Gastrocnemius medialis (tissue), 4 donors: Measurements from ENCODE around the gene MRPL43. TPM values are rescaled to one million over a fixed set of nuclear protein-coding genes. Genes with fewer than 3 reads are reported as not detected.
A peak's percentile ranks its signal among the peaks of the same experiment; 100 is the strongest.

Experiments
- ATAC-seq, 2 donors: fragments of 150-250 bp; one replicate each; pipeline ENCODE4 v1.9.1; 2016
- DNase-seq, 2 donors: peaks; one replicate each; pipeline ENCODE4 v3.0.0-alpha.2; 2019
- H3K27ac ChIP-seq, 4 donors: fragments of 200-600 bp; sonication (generic); 1 replicate in 1 of 4; 2 replicates in 3 of 4; pipeline ENCODE4 v1.5.1; 2016 to 2018; ENCODE audit warnings: mild to moderate bottlenecking in 2 of 4, moderate library complexity in 1 of 4
- H3K27me3 ChIP-seq, 3 donors: fragments of 200-600 bp; sonication (generic) in 2 of 3; 1 replicate in 1 of 3; 2 replicates in 2 of 3; pipeline versions ENCODE4 v1.5.1 to v1.6.0; 2016 to 2019; ENCODE audit warnings: mild to moderate bottlenecking in 1 of 3, moderate library complexity in 1 of 3
- H3K36me3 ChIP-seq, 2 donors: fragments of 200-600 bp; sonication (generic) in 1 of 2; one replicate each; pipeline ENCODE4 v1.5.1; 2017 to 2018
- H3K4me1 ChIP-seq, 2 donors: fragments of 200-600 bp; sonication (generic) in 1 of 2; one replicate each; pipeline ENCODE4 v1.5.1; 2016 to 2017; ENCODE audit warnings: mild to moderate bottlenecking in 2 of 2
- H3K4me3 ChIP-seq, 4 donors: fragments of 200-600 bp; sonication (generic) in 3 of 4; 1 replicate in 1 of 4; 2 replicates in 3 of 4; pipeline ENCODE4 v1.5.1; 2016 to 2019; ENCODE audit warnings: mild to moderate bottlenecking in 2 of 4
- H3K9me3 ChIP-seq, 3 donors: fragments of 200-600 bp; sonication (generic) in 2 of 3; 1 replicate in 1 of 3; 2 replicates in 2 of 3; pipeline ENCODE4 v1.5.1; 2016 to 2019
- POLR2A ChIP-seq, 2 donors: fragments of 450-650 bp; IDR thresholded peaks; one replicate each; pipeline ENCODE4 v1.6.1; 2017; ENCODE audit warnings: antibody characterized with exemption in 2 of 2, mild to moderate bottlenecking in 2 of 2, moderate library complexity in 2 of 2
- in situ Hi-C, 4 donors: fragments of 200-750 bp; cut with MboI; loops; one replicate each; pipeline versions ENCODE4 v1.15.0 to v1.8.0; 2017; ENCODE audit warnings: low sequenced_read_pairs in 4 of 4
- intact Hi-C: fragments of 100-400 bp; cut with DNase I; formaldehyde crosslinking; loops from one replicate; pipeline ENCODE4 v1.15.1; 2023; ENCODE audit warnings: low total_unique reads
- total RNA-seq, 4 donors: library from RNA; depleted of rRNA; stranded (reverse); fragments of >200 nt; gene quantifications; one replicate each; pipeline versions ENCODE4 v1.1.0 to v1.2.3, GENCODE V29; 2016
- TF ChIP-seq, protein P1 (sequence below), 5 experiments: fragments of 450-650 bp in 3 of 5; fragments of 200-600 bp in 2 of 5; sonication (generic) in 2 of 5; IDR thresholded peaks in 4 of 5; conservative IDR thresholded peaks in 1 of 5; 1 replicate in 4 of 5; 2 replicates in 1 of 5; pipeline ENCODE4 v1.5.1; 2016 to 2019; ENCODE audit warnings: antibody characterized with exemption in 5 of 5, mild to moderate bottlenecking in 3 of 5, moderate library complexity in 3 of 5

MRPL43 gene
- total RNA-seq, 4 donors from 2014 or later, result 83.3 to 129 (median 92.5) TPM

DNA sequence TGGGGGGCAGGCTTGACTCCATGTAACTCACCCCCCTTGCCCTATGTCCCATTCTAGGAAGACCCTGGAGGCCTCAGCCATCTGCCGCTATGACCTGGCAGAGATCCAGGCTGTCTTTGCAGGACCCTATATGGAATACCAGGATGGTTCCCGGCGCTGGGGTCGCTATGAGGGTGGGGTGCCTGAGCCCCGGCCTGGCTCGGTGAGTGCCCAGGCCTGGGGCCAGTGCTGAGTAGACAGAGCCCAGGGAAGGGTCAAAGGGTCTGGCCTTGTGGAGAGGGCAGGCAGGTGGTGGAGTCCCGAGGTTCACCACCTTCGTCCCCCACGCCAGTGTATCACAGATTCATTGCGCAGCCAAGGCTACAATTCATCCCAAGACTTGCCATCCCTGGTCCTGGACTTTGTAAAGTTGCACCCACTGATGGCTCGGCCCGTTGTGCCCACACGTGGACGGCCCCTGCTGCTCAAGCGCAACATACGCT, 7.5 kb downstream of the MRPL43 start:
- TF ChIP-seq POLR2A (IDR thresholded peaks at IDR 0.05), result no peak
- TF ChIP-seq, protein P1, sequence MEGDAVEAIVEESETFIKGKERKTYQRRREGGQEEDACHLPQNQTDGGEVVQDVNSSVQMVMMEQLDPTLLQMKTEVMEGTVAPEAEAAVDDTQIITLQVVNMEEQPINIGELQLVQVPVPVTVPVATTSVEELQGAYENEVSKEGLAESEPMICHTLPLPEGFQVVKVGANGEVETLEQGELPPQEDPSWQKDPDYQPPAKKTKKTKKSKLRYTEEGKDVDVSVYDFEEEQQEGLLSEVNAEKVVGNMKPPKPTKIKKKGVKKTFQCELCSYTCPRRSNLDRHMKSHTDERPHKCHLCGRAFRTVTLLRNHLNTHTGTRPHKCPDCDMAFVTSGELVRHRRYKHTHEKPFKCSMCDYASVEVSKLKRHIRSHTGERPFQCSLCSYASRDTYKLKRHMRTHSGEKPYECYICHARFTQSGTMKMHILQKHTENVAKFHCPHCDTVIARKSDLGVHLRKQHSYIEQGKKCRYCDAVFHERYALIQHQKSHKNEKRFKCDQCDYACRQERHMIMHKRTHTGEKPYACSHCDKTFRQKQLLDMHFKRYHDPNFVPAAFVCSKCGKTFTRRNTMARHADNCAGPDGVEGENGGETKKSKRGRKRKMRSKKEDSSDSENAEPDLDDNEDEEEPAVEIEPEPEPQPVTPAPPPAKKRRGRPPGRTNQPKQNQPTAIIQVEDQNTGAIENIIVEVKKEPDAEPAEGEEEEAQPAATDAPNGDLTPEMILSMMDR (IDR thresholded peaks at IDR 0.05 in 4 of 5, conservative IDR thresholded peaks at IDR 0.05 in 1 of 5), result no peak
- Histone ChIP-seq H3K36me3 (peaks cover 0 to 22% of the 10 kb centered on the region in 2 donors), H3K9me3 (no peaks in the 10 kb centered on the region), H3K27me3 (no peaks in the 10 kb centered on the region), H3K4me1 (no peaks in the 10 kb centered on the region), H3K4me3 (no peak overlapping the region), H3K27ac (no peak overlapping the region)
- DNase-seq (peak in 1 of 2 donors; percentile 8), ATAC-seq (no peak)
- in situ Hi-C loops (no loop called here), intact Hi-C loops (no loop called here)

- Histone ChIP-seq H3K4me3 (no peak overlapping the region), H3K36me3 (peaks cover 0 to 22% of the 10 kb centered on the region in 2 donors), H3K9me3 (no peaks in the 10 kb centered on the region), H3K4me1 (no peaks in the 10 kb centered on the region), H3K27me3 (no peaks in the 10 kb centered on the region), H3K27ac (no peak overlapping the region)
- ATAC-seq, result no peak
- intact Hi-C loops, result no loop called here
- peak in 1 of 2 donors; percentile 6 for DNase-seq
- in situ Hi-C loops, result no loop called here
- TF ChIP-seq, protein P1 (IDR thresholded peaks at IDR 0.05 in 4 of 5, conservative IDR thresholded peaks at IDR 0.05 in 1 of 5), result no peak
- no peak for TF ChIP-seq POLR2A (IDR thresholded peaks at IDR 0.05)
Measured at GRCh38 chr10:100978901-100979195, 8.4 kb downstream of the MRPL43 start.

GRCh38 chr10:100978121-100978900, 9.0 kb downstream of the MRPL43 start:
- ATAC-seq (no peak), DNase-seq (no peak)
- Histone ChIP-seq H3K27me3 (no peaks in the 10 kb centered on the region), H3K27ac (no peak overlapping the region), H3K9me3 (no peaks in the 10 kb centered on the region), H3K4me3 (no peak overlapping the region), H3K4me1 (no peaks in the 10 kb centered on the region), H3K36me3 (peaks cover 0 to 22% of the 10 kb centered on the region in 2 donors)
- TF ChIP-seq, protein P1 (IDR thresholded peaks at IDR 0.05 in 4 of 5, conservative IDR thresholded peaks at IDR 0.05 in 1 of 5), result no peak
- TF ChIP-seq POLR2A (IDR thresholded peaks at IDR 0.05), result no peak
- in situ Hi-C loops, result no loop called here
- intact Hi-C loops, result no loop called here

- Histone ChIP-seq H3K27ac (no peak overlapping the region), H3K27me3 (no peaks in the 10 kb centered on the region), H3K4me3 (no peak overlapping the region), H3K36me3 (peaks cover 0 to 22% of the 10 kb centered on the region in 2 donors), H3K4me1 (no peaks in the 10 kb centered on the region), H3K9me3 (no peaks in the 10 kb centered on the region)
- in situ Hi-C loops (no loop called here), intact Hi-C loops (no loop called here)
- TF ChIP-seq POLR2A (IDR thresholded peaks at IDR 0.05), result no peak
- TF ChIP-seq, protein P1 (IDR thresholded peaks at IDR 0.05 in 4 of 5, conservative IDR thresholded peaks at IDR 0.05 in 1 of 5), result no peak
- DNase-seq (no peak), ATAC-seq (no peak)
Measured at GRCh38 chr10:100977436-100977835, 9.9 kb downstream of the MRPL43 start.
